ENCODE data around the gene SH3BP2. TPM values are rescaled to one million over a fixed set of nuclear protein-coding genes. Genes with fewer than 3 reads are reported as not detected.

Gene SH3BP2
- polyA plus RNA-seq, 1 of the 3 experiments (the other 2 are of a cell fraction): 25.2 TPM

DNA sequence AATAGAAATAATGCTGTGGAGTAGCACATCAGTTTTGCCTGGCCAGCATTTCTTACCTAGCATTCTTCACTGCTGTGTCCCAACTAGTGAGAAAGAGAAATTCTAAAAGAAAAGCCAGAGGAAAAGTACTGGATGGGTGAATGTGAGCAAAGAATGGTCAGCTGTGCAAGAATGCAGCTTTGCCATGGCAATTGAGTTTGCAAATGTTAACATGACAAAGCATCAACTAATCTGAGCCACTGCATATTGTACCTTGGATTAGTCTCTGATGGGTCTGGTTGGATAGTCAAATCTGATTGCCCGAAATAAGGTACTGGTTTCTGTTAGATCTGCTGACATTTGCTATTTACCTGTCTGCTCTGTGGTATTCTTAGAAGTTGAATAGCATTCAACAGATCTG, 89.5 kb downstream of the SH3BP2 start:
- WGBS (ENCODE audit: low lambda C conversion rate): 100% methylated on average over 1 of the region's 1 CpG
- TF ChIP-seq NRF1 (IDR thresholded peaks at IDR 0.05; ENCODE audit: low read depth, low read length): no peak
- no peak for TF ChIP-seq USF1 (IDR thresholded peaks at IDR 0.05; ENCODE audit: borderline replicate concordance, low read depth)
- TF ChIP-seq TCF12 (IDR thresholded peaks at IDR 0.05): no peak
- no peak for TF ChIP-seq CHD2 (IDR thresholded peaks at IDR 0.05; ENCODE audit: low read length, partially characterized antibody)
- TF ChIP-seq RAD21 (IDR thresholded peaks at IDR 0.05; ENCODE audit: low read length): no peak
- no peak for TF ChIP-seq GABPA (IDR thresholded peaks at IDR 0.05; ENCODE audit: low read depth)
- TF ChIP-seq SIN3A (IDR thresholded peaks at IDR 0.05; ENCODE audit: borderline replicate concordance, low read depth, low read length): no peak
- no peak for TF ChIP-seq POLR2AphosphoS5 (IDR thresholded peaks at IDR 0.05; ENCODE audit: low read depth, low read length)
- no peak for TF ChIP-seq FOSL2 (IDR thresholded peaks at IDR 0.05; ENCODE audit: borderline replicate concordance, low read depth)
- TF ChIP-seq MXI1 (IDR thresholded peaks at IDR 0.05; ENCODE audit: low read depth, low read length): no peak
- TF ChIP-seq EP300 (IDR thresholded peaks at IDR 0.05; ENCODE audit: borderline replicate concordance in 1 of 2, low read depth in 1 of 2, low read length in 1 of 2): no peak
- no peak for TF ChIP-seq REST (IDR thresholded peaks at IDR 0.05; ENCODE audit: low read depth, low read length)
- no peak for TF ChIP-seq JUND (IDR thresholded peaks at IDR 0.05)
- TF ChIP-seq RFX5 (IDR thresholded peaks at IDR 0.05; ENCODE audit: low read length): no peak
- TF ChIP-seq ELF1 (IDR thresholded peaks at IDR 0.05): no peak
- no peak for TF ChIP-seq EZH2phosphoT487 (IDR thresholded peaks at IDR 0.05; ENCODE audit: borderline replicate concordance, low read depth)
- TF ChIP-seq FOXM1 (IDR thresholded peaks at IDR 0.05; ENCODE audit: low read depth): no peak
- TF ChIP-seq CTCF (IDR thresholded peaks at IDR 0.05): no peak
- TF ChIP-seq USF2 (IDR thresholded peaks at IDR 0.05; ENCODE audit: borderline replicate concordance, low read depth, low read length): no peak
- ChIA-PET CTCF (interaction anchor here (1.5 kb wide), 1 partner anchor 18 kb away, joined by 5 read pairs; no protein-coding TSS in a partner anchor), POLR2A (no interaction called here)
- no peak overlapping the region for H3K9ac ChIP-seq
- H3K36me3 ChIP-seq (replicated peaks in 1 of 2; ENCODE audit: control insufficient read depth in 1 of 2, insufficient read depth in 2 of 2, low read length in 1 of 2): peaks cover 27 to 60% of the 10 kb centered on the region in 2 experiments
- no peaks in the 10 kb centered on the region for H3K9me3 ChIP-seq
- H3K9me2 ChIP-seq: no peaks in the 10 kb centered on the region
- no peak for DNase-seq
- H2AFZ ChIP-seq (ENCODE audit: low read depth): no peak overlapping the region
- H3K4me2 ChIP-seq: no peak overlapping the region; the same call in 1 of the 2 replicates
- H3K4me1 ChIP-seq (ENCODE audit: control insufficient read depth in 1 of 2, insufficient read depth in 2 of 2, low read depth in 1 of 2, low read length in 1 of 2): peaks cover 0 to 16% of the 10 kb centered on the region in 2 experiments; a peak in 2 of 4 replicates
- H3K27me3 ChIP-seq (ENCODE audit: insufficient read depth): no peaks in the 10 kb centered on the region
- H4K20me1 ChIP-seq (ENCODE audit: insufficient read depth): peaks cover 21% of the 10 kb centered on the region
- peaks cover 19% of the 10 kb centered on the region for H3F3A ChIP-seq (replicated peaks; ENCODE audit: insufficient read depth)
- H3K4me3 ChIP-seq (ENCODE audit: low read depth in 2 of 2, low read length in 1 of 2): no peak overlapping the region
- peaks cover 75% of the 10 kb centered on the region for H3K79me2 ChIP-seq (ENCODE audit: insufficient read depth)
- H3K27ac ChIP-seq (ENCODE audit: low read depth in 2 of 2, low read length in 1 of 2): peak overlapping the region in 1 of 2 experiments; percentile 54; a peak in 2 of 4 replicates

All from SK-N-SH (cell line).